OCI-LY1 (cell line): ENCODE results near the gene FRMD4A.

Source experiments
- H2AFZ ChIP-seq: fragments of 200-600 bp; sonication (generic), shearing (Covaris generic); 2 replicates; pipeline ENCODE4 v1.6.0; 2014; ENCODE audit warnings: antibody characterized with exemption, mild to moderate bottlenecking, low read length
- H3F3A ChIP-seq: fragments of 200-600 bp; sonication (generic), shearing (Covaris generic); 2 replicates; pipeline ENCODE4 v1.6.0; 2014; ENCODE audit warnings: mild to moderate bottlenecking, antibody characterized with exemption, low read length, moderate library complexity; ENCODE audit not compliant: insufficient read depth
- H3K27ac ChIP-seq: fragments of 200-600 bp; sonication (generic); 2 replicates; pipeline ENCODE4 v1.5.1; 2014; ENCODE audit warnings: low read length, mixed run types, mild to moderate bottlenecking, low read depth; ENCODE audit not compliant: poor library complexity, severe bottlenecking
- H3K27me3 ChIP-seq: fragments of 200-600 bp; sonication (generic); 2 replicates; pipeline ENCODE4 v1.6.0; 2014; ENCODE audit warnings: antibody characterized with exemption, mild to moderate bottlenecking, low read length, moderate library complexity; ENCODE audit not compliant: insufficient read depth
- H3K36me3 ChIP-seq: fragments of 200-600 bp; sonication (generic); 2 replicates; pipeline ENCODE4 v1.6.1; 2014; ENCODE audit warnings: mild to moderate bottlenecking, antibody characterized with exemption, low read length, moderate library complexity, mixed read lengths; ENCODE audit not compliant: insufficient read depth
- H3K4me1 ChIP-seq: fragments of 200-600 bp; sonication (generic); 2 replicates; pipeline ENCODE4 v1.5.1; 2014; ENCODE audit warnings: mild to moderate bottlenecking, low read length, moderate library complexity; ENCODE audit not compliant: insufficient read depth, severe bottlenecking
- H3K4me2 ChIP-seq: fragments of 200-600 bp; sonication (generic), shearing (Covaris generic); 2 replicates; pipeline ENCODE4 v1.6.1; 2014; ENCODE audit warnings: low read length
- H3K4me3 ChIP-seq: fragments of 200-600 bp; sonication (generic); 2 replicates; pipeline ENCODE4 v1.5.1; 2014; ENCODE audit warnings: low read length, low read depth, mild to moderate bottlenecking, mixed read lengths; ENCODE audit not compliant: poor library complexity, severe bottlenecking
- H3K79me2 ChIP-seq: fragments of 200-600 bp; shearing (Covaris generic); 2 replicates; pipeline ENCODE4 v1.6.1; 2016; ENCODE audit warnings: mixed run types, low read length, mixed read lengths; ENCODE audit not compliant: insufficient read depth
- H3K9ac ChIP-seq: fragments of 200-600 bp; sonication (generic), shearing (Covaris generic); 2 replicates; pipeline ENCODE4 v1.6.1; 2014; ENCODE audit warnings: mild to moderate bottlenecking, low read length, mixed read lengths
- H3K9me2 ChIP-seq: fragments of 200-600 bp; sonication (generic), shearing (Covaris generic); 2 replicates; pipeline ENCODE4 v1.6.1; 2014; ENCODE audit warnings: low read depth, mild to moderate bottlenecking, low read length, mixed read lengths
- H3K9me3 ChIP-seq: fragments of 200-600 bp; shearing (Covaris generic); 2 replicates; pipeline ENCODE4 v1.6.1; 2014; ENCODE audit warnings: low read length, mixed read lengths
- H4K20me1 ChIP-seq: fragments of 200-600 bp; sonication (generic), shearing (Covaris generic); 2 replicates; pipeline ENCODE4 v1.6.0; 2016; ENCODE audit warnings: mild to moderate bottlenecking, low read length; ENCODE audit not compliant: insufficient read depth
- CTCF ChIP-seq: fragments of 200-600 bp; sonication (generic), shearing (Covaris generic); IDR thresholded peaks from 2 replicates; pipeline ENCODE4 v1.5.1; 2017; ENCODE audit warnings: mild to moderate bottlenecking, antibody characterized with exemption, low read length, moderate library complexity, mixed read lengths
- EZH2 ChIP-seq: fragments of 200-600 bp; sonication (generic), shearing (Covaris generic); IDR thresholded peaks from 2 replicates; pipeline ENCODE4 v1.8.0; 2017; ENCODE audit warnings: borderline replicate concordance, mixed run types, mild to moderate bottlenecking, antibody characterized with exemption, low read length, moderate library complexity, mixed read lengths

Gene FRMD4A

DNA sequence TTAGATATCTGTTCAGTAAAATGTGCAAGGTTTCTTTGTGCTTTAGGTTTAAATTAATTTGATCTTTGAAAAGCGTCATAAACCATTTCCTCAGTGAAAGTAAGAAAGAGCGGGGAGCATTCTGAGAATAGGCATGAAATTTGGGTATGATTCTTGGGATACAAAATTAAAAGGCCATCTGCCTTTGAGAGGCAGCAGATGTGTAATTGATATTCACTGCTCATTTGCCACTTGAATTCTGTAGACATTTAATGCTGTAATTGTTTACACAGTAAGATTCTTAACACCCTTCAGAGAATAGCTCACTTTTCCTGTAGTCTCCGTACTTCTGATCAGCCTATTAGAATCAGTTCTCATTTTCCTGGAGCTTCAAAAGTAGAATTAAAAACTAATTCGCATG, 18.7 kb downstream of the FRMD4A start:
- Histone ChIP-seq H3K27me3 (no peaks in the 10 kb centered on the region), H2AFZ (no peak overlapping the region), H3K4me3 (no peak overlapping the region), H3K4me2 (no peak overlapping the region), H4K20me1 (no peaks in the 10 kb centered on the region), H3K36me3 (no peaks in the 10 kb centered on the region), H3K9ac (no peak overlapping the region), H3K9me2 (no peaks in the 10 kb centered on the region), H3K9me3 (no peaks in the 10 kb centered on the region), H3K4me1 (no peaks in the 10 kb centered on the region), H3K79me2 (no peaks in the 10 kb centered on the region), H3F3A (no peaks in the 10 kb centered on the region), H3K27ac (no peak overlapping the region)
- TF ChIP-seq CTCF, result no peak

DNA sequence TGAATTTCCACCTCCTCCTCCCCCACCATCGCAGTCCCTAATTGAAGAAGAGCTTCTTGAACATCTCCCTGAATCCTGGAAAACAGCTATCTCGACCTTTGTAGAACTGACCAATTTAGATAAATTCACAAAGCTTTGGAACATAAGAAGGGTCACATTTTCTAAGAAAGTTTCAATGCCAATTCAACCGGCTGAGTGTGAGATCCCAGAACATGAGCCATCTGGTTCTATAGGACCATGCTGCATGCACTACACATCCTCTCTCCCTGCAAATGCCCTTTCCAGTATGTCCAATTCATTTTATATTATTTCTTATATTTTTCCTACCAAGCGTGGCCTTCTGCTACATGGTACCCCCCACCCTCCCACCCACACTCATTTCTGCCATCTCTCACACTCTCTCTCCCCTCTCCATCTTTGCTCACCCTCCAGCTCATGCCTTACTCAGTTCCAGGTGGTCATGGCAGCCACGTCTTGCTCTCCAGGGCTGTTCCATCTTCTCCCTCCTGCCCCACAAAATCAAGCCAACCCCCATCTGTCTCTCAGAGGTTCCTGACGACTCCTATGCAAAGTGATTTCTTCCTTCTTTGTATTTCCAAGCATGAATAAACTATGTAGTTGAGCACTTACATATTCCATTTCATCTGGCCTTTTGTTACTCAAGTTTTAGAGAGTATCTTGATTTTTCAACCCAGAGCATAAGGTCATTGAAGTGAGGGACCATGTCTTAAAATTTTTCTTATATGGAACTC, 19.3 kb downstream of the FRMD4A start:
- Histone ChIP-seq H3F3A (no peaks in the 10 kb centered on the region), H3K4me3 (no peak overlapping the region), H3K9ac (no peak overlapping the region), H4K20me1 (no peaks in the 10 kb centered on the region), H3K4me2 (no peak overlapping the region), H3K27me3 (no peaks in the 10 kb centered on the region), H3K36me3 (no peaks in the 10 kb centered on the region), H2AFZ (no peak overlapping the region), H3K9me2 (no peaks in the 10 kb centered on the region), H3K4me1 (no peaks in the 10 kb centered on the region), H3K27ac (no peak overlapping the region), H3K79me2 (no peaks in the 10 kb centered on the region), H3K9me3 (no peaks in the 10 kb centered on the region)
- TF ChIP-seq CTCF (no peak), EZH2 (no peak)

DNA sequence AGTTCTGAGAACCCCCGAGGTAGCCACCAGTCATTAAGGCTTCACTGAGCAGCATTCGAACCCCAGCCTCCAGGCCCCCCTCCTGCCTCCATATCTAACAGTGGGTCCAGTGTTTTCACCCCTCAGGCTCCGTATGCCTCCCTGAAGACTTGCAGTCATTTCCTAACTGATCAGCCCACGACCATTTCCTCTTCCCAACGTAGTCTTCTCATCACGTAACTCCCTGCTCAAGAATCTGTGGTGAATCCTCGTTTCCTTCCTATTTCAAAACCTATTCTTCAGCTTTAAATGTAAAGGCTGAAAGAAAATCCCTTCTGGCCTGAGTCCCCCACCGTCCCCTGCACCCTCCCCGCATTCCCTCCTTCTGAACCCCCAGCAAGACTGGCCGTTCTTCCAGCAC, 21.1 kb downstream of the FRMD4A start:
- H3K9me3 ChIP-seq, result no peaks in the 10 kb centered on the region
- no peaks in the 10 kb centered on the region for H3K4me1 ChIP-seq
- no peaks in the 10 kb centered on the region for H4K20me1 ChIP-seq
- H3K4me2 ChIP-seq, result no peak overlapping the region
- no peaks in the 10 kb centered on the region for H3K36me3 ChIP-seq
- H3K4me3 ChIP-seq, result no peak overlapping the region
- no peak overlapping the region for H3K9ac ChIP-seq
- H2AFZ ChIP-seq, result no peak overlapping the region
- H3K79me2 ChIP-seq, result no peaks in the 10 kb centered on the region
- H3K27me3 ChIP-seq, result no peaks in the 10 kb centered on the region
- no peaks in the 10 kb centered on the region for H3F3A ChIP-seq
- no peak for TF ChIP-seq EZH2
- no peak for TF ChIP-seq CTCF
- H3K9me2 ChIP-seq, result no peaks in the 10 kb centered on the region
- no peak overlapping the region for H3K27ac ChIP-seq
